Stimulated activated CD4-positive, alpha-beta T cell treated with anti-CD3 and anti-CD28 coated beads, Interleukin-1b, Interleukin-23, amount 100 ng/mL, for 24 hours (primary cell): Measurements from ENCODE around the gene AJAP1.
A peak's percentile ranks its signal among the peaks of the same experiment; 100 is the strongest.

Experiments used
- DNase-seq, 4 experiments: peaks; one replicate each; pipeline ENCODE4 v3.0.0-alpha.2; 2020; ENCODE audit warnings: low read depth in 4 of 4, low spot score in 1 of 4

The AJAP1 gene

GRCh38 chr1:4630561-4630960, 23.8 kb upstream of the AJAP1 start:
- no peak for DNase-seq

- no peak for DNase-seq
These were observed 23.1 kb upstream of the AJAP1 start for GRCh38 chr1:4631321-4631720.

- no peak for DNase-seq
These were observed 21.1 kb upstream of the AJAP1 start for GRCh38 chr1:4633346-4633745.

- no peak for DNase-seq
These were observed 20.1 kb upstream of the AJAP1 start for GRCh38 chr1:4634156-4634792.

- DNase-seq: no peak
These were observed 19.5 kb upstream of the AJAP1 start for GRCh38 chr1:4634793-4635406.

GRCh38 chr1:4636186-4636585, 18.2 kb upstream of the AJAP1 start:
- no peak for DNase-seq

- DNase-seq: no peak
These were observed 17.6 kb upstream of the AJAP1 start for GRCh38 chr1:4636644-4637380.

GRCh38 chr1:4637616-4638344, 16.6 kb upstream of the AJAP1 start:
- DNase-seq: no peak

GRCh38 chr1:4638345-4638729, 16.1 kb upstream of the AJAP1 start:
- no peak for DNase-seq

- DNase-seq: no peak
These were observed 13.5 kb upstream of the AJAP1 start for GRCh38 chr1:4640931-4641330.

- DNase-seq: no peak
These were observed 7.0 kb upstream of the AJAP1 start for GRCh38 chr1:4647391-4647790.

- no peak for DNase-seq
These were observed 5.8 kb upstream of the AJAP1 start for GRCh38 chr1:4648657-4649056.

- DNase-seq: no peak
These were observed 3.9 kb upstream of the AJAP1 start for GRCh38 chr1:4650481-4650880.

- DNase-seq: no peak
These were observed 3.4 kb upstream of the AJAP1 start for GRCh38 chr1:4650981-4651380.

- peak; percentile 16 to 51 (median 45) for DNase-seq
These were observed 1.6 kb upstream of the AJAP1 start for GRCh38 chr1:4652631-4653327.

GRCh38 chr1:4653328-4653660, 1.1 kb upstream of the AJAP1 start:
- no peak for DNase-seq

GRCh38 chr1:4654764-4655673, 610 bp downstream of the AJAP1 start:
- no peak for DNase-seq

GRCh38 chr1:4655674-4656532, 1.5 kb downstream of the AJAP1 start:
- no peak for DNase-seq

- DNase-seq: no peak
These were observed 2.2 kb downstream of the AJAP1 start for GRCh38 chr1:4656533-4657140.
